GM04503 (cell line): ENCODE results near the gene FSD1L.

Source experiments
- DNase-seq: peaks from one replicate; pipeline ENCODE4 v3.0.0-alpha.2; 2012; ENCODE audit warnings: low read depth

Gene FSD1L

DNA sequence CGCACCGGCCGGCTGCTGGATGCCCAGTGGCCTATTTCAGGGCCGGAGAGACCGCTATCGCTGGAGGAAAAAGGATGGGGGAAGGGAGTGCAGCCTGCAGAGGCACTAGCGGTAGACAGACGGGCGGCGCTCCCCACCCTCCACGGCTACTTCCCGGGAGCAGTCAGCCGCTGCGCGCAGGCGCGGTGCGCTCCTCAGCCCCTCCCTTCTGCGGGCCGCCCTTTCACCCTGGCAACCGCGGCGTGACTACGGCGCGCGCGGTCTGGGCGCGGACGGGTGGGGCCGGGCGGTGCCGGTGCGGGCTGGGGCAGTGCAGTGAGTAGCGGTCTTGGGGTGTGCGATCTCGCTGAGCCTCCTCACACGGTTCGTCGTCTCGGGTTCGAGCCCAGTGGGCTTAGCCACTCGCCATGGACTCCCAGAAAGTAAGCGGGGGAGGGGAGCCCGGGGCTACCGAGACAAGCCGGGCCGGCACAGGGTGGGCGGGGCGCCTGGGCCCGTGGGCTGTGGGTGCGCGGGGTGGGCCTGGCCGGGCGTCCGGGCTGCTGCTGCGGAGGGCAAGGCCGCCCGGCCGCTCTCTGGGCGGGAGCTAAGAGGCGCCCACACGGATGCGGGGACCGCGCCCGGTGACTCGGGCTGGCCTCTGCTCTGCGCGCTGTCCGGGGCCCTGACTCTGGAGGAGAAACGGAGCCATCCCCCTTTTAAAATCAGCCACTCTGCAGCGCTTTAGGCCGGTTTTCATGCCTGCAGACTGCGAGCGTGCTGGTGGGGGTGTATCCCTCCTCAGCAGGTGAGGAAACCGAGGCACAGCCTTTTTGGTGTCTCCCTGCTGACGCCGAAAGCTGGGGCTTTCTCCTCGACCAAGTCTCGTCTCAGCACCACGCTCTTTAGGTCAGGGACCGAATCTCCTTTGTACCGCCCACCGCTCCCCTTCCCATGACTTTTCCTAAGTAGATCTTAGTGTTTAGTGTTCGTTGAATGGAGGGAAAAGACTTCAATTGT lies at the start of gene FSD1L:
Gene FSD1L (plus strand): TSS at position 221 of the 999 bp plus-strand sequence. CDS start 187 bp downstream, at position 408.
- peak; percentile 51 for DNase-seq

DNA sequence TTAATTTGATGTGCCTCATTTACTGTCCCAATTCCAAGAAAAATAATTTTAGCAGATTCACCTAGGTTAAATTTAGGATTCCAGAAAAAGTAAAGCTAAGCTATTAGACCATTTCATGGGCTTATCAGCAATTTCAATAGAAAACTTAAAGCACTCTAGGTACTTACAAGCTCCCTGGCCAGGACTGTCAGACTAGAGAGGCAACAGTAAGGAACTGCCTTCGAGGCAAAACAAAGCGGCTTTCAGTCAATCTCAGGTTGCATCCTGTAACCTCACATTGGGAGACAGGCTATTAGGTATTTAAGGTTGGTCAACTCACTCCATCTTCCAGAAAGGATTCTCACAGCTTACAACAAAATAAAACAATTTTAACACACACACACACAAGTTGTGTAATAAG lies 48.7 kb upstream of the FSD1L start:
- no peak for DNase-seq

DNA sequence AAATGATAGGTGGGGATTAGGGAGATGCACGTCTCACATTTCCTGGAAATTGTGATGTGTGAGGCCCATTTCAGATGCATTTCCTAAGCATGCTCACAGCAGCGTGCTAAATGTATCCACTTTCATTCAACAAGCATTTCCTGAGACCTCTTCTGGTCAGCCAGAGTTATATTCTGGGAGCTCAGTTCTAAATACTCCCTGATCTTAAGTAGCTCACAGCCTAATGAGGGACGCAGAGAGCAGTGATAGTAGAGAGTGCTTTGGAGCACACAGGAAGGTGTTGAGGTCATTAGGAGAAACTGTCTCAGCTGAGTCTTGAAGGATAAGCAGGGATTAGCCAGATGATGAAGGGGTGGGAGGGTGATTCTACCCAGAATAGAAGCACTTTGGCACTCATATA lies 46.2 kb upstream of the FSD1L start:
- DNase-seq: no peak

DNA sequence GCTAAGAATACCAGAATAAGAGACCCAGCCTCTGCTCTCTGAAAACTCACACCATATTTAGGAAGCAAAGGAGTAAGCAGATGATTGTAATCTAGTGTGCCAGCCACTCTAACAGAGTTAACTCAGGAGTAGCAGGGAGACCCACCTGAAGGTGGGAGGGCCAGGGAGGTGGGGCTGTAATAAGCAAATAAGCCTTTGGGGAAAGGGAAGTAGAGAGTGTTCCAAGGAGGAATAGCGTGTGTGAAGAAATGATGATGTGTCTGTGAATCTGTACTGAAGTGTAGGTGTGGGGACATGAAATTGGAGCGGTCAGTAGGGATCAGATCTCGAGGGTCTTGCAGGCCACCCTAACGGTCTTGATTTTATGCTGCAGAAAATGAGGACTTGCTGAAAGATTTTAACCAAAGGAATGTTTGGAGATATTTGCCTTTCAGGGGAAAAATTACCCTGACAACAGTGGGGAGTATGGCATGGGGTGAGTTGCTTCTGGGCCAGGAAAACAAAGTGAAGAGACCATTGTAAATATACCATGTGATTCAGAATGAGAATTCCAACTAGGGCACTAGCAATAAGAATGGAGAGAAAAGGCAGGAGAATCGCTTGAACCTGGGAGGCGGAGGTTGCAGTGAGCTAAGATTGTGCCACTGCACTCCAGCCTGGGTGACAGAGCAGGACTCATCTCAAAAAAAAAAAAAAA lies 44.1 kb upstream of the FSD1L start:
- no peak for DNase-seq

- DNase-seq: no peak
These were observed 42.2 kb upstream of the FSD1L start for GRCh38 chr9:105405514-105406131.

DNA sequence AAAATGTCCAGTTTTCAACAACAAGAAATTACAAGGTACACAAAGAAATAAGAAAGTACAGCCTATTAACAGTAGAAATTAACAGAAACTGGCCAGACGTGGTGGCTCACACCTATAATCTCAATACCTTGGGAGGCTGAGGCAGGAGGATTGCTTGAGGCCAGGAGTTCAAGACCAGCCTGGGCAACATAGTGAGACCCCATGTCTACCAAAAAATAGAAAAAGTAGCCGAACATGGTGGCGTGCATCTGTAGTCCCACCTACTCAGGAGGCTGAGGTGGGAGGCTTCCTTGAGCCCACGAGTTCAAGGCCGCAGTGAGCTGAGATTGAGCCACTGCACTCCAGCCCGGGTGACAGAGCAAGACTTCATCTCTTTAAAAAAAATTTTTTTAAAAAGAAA lies 41.5 kb upstream of the FSD1L start:
- DNase-seq: no peak

DNA sequence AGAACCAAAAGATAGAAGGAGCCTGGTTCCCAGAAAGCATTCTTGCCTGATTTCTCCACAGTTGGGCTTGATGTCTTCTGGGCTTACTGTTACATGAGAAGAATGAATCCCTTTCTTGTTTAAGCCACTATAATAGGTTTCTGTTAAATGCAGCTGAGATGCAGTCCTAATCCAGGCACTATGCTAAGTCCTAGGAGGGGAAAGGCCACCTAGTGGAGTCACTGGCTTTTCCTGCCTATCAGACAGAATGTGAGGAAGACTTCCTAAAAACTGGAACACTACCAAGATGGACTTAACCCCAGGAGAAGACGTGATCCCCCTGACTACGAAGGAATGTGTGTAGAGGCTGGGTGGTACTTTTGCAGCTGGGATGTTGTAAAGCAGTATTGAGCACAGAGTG lies 34.3 kb upstream of the FSD1L start:
- peak; percentile 7 for DNase-seq

DNA sequence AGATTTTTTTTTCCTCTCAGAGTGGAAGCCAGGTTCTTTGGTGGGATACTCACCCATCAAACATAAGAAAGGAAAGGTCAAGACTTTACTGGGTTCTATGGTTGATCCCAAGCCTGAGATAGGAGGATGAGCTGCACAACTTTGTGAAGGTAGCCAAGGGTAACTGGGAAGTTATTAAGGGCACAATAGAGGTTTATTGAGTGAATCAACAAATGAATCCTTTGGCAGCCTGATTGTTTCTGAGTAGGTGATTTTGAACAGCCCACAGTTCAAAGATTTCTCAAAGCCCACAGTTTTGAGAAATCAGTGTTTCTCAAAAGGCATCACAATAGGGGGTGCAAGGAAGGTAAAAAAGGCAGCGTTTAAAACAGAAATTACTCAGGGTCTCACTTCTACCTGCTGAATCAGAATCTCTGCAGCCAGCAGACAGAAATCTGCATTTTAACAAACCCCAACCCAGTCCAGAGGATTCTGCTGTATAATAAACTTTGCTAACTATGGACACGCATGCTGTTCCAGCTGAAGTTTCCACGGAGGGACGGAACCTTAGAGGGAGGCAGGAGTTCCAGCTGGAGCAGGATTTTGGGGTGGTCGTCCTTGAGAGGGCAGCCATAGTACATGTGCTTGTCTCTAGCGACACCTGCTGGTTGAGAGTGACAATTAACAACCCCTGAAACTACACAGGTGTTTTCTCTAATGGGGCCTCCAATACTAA lies 32.7 kb upstream of the FSD1L start:
- no peak for DNase-seq

DNA sequence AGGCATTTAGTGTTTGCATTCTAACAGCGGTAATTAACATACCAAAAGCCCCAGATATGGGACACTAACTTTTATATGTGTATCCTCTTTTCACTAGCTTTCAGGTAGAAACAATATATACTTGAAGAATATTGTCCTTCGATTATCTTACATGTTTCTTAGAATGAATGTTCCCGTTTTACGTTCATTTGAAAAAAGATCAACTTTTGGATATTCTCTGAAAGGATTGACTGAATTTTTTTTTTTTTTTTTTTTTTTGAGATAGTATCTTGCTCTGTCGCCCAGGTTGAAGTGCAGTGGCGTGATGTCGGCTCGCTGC lies 32.2 kb upstream of the FSD1L start:
- no peak for DNase-seq

DNA sequence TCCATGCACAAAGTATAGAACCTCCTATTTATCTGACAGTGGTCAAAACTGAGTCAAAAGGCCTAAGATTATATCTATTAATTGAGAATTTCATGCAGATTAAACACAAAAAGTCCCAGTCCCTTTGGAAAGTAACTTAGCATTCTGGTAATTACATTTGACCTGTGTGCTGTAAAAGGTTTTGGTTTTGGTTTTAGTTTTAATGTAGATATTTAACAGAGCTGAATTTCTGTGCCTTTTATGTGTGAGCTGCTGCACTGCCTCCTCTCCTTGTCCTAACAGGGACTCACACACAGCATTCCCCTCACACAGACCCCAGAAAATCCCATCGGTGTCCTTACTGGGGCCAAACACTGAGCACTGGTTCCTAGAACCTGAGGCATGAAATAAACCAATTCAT lies 31.0 kb upstream of the FSD1L start:
- no peak for DNase-seq

- DNase-seq: no peak
These were observed 29.0 kb upstream of the FSD1L start for GRCh38 chr9:105418588-105419500.

DNA sequence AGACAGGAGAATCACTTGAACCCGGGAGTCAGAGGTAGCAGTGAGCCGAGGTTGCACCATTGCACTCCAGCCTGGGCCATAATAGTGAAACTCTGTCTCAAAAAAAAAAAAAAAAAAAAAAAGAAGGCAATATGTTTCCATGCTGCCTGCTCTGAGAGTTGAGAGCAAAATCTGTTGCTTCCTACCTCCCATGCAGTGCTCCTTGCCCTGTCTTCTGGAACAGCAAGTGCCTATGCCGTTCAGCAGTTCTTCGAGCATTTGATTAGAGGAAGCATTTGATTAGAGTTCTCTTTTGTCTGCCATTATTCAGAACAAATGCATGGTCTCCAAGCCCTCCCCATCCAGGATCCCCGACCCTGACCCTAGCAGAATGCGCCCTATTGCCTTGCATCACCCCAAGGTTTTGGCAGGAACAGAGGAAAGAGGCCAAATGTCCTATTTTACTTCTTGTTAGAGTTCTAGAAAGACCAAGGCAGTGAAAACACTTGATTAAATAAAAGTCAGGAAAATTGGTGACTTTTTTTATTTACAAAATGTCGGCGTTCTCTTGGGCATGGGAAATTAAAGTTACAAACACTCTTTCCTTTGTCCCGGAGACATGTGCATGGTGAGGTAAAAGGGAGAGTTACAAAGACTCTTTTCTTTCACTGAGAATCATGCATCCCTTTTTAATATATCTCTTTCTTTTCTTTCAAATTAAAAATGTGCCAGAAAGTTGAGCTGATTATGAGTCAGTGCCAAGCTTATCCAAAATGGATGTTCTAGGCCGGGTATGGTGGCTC lies 27.8 kb upstream of the FSD1L start:
- DNase-seq: no peak

GRCh38 chr9:105421154-105421553 lies 26.7 kb upstream of the FSD1L start:
- DNase-seq: no peak

- no peak for DNase-seq
These were observed 26.0 kb upstream of the FSD1L start for GRCh38 chr9:105421864-105422263.

DNA sequence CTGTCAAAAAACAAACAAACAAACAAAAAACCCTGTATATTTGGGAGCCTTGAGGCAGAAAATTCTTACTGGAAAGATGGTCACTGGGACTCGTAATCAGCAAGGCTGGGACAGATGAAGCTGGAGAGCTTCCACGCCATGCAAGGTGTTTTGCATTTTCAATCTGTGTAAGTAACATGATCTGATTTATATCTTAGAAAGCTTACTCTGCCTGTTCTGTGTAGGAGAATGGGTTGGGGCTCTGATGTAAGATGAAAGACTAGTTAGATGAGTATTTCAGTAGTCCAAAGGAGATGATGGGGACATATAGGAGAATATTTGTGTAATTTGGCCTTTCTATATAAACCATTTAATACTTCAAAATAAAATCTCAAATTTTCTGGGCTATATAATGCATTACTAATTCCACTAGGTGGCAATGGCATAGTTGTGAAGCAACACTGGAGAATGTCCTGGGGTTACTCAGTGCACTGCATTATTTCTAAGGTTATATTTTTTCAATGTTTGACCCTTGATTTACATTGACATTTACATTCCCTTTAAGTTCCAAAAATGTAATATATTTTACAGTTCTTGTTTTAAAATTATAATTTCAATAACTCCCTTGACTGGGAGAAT lies 21.9 kb upstream of the FSD1L start:
- DNase-seq: no peak

DNA sequence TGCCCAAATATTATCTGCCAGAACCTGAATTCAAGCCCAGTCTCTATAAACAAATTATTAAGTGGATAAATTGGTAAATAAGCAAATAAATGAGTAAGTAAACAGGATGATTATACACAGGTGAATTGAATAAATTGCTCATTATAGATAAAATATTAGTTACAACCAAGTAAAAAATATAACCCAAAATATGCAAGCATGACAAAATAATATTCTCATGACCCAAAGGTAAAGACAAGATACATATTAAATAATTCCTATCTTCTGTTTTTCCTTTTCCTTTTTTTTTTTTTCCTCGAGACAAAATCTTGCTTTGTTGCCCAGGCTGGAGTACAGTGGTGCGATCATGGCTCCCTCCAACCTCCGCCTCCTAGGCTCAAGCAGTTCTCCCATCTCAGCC lies 21.2 kb upstream of the FSD1L start:
- no peak for DNase-seq

GRCh38 chr9:105431424-105432246 lies 16.2 kb upstream of the FSD1L start:
- DNase-seq: no peak

GRCh38 chr9:105432247-105432842 lies 15.5 kb upstream of the FSD1L start:
- no peak for DNase-seq

- DNase-seq: no peak
These were observed 12.4 kb upstream of the FSD1L start for GRCh38 chr9:105435453-105435852.
